Measurements from ENCODE around the gene NCOA3.

GRCh38 chr20:47552996-47553395 is 51.3 kb downstream of the NCOA3 start:
- TF ChIP-seq POLR2A (IDR thresholded peaks at IDR 0.05; ENCODE audit: low read depth, low read length) (no peak), TAF1 (IDR thresholded peaks at IDR 0.05; ENCODE audit: borderline replicate concordance, low read depth, low read length) (no peak)
